ENCODE data around the gene RETN.

Gene RETN

DNA sequence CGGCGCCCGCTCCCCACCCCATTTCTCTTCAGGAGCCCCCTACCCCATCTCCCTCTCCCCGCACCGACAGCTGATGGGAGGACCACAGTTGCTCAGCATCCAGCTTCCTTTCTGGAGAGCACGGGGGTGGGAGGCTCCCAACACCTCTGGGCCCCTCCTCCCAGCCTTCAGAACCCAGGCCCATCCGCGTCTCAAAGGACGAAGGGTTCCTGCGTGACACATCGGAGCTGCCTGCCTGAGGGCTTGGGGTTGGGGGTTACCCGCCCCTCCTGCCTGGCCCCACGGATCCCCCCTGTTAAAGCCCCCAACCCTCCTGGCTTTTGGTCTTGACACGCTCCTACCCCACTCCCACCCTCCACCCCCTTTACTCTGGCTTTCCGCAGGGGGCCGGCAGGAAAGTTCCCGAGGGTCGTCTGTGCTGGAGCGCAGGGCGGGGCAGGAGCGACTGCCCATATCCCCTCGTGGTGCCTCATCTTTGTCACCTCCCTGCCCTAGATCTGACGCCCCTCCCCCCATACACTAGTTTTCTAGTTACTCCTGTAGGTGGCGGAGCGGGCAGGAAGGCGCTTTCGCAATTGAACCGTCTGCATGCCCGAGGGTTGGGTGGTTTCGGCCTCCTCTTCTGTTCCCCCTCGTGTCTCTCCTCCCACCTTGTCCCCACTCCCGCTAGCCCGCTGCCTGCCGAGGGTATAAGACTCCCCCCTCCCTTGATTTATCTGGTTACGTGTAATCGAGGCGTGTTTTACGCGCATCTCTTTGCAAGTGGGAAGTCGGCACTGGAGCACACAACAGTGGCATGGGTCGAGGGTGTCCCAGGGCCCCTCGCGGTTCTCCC lies 12.7 kb downstream of the RETN start:
- peak; percentile 82 for DNase-seq (ENCODE audit: low read depth, low spot score)

DNA sequence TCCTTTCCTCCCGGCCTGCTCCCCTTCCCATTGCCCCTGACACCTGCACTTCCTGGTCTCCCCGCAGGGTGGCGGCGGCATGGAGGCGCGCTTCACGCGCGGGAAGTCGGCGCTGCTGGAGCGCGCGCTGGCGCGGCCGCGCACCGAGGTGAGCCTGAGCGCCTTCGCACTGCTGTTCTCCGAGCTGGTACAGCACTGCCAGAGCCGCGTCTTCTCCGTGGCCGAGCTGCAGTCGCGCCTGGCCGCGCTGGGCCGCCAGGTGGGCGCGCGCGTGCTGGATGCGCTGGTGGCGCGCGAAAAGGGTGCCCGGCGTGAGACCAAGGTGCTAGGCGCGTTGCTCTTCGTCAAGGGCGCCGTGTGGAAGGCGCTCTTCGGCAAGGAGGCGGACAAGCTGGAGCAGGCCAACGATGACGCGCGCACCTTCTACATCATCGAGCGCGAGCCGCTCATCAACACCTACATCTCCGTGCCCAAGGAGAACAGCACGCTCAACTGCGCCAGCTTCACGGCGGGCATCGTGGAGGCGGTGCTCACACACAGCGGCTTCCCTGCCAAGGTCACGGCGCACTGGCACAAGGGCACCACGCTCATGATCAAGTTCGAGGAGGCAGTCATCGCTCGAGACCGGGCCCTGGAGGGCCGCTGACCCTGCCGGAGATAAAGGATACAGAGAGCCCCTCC lies 13.5 kb downstream of the RETN start:
- DNase-seq (ENCODE audit: low read depth, low spot score) = no peak

DNA sequence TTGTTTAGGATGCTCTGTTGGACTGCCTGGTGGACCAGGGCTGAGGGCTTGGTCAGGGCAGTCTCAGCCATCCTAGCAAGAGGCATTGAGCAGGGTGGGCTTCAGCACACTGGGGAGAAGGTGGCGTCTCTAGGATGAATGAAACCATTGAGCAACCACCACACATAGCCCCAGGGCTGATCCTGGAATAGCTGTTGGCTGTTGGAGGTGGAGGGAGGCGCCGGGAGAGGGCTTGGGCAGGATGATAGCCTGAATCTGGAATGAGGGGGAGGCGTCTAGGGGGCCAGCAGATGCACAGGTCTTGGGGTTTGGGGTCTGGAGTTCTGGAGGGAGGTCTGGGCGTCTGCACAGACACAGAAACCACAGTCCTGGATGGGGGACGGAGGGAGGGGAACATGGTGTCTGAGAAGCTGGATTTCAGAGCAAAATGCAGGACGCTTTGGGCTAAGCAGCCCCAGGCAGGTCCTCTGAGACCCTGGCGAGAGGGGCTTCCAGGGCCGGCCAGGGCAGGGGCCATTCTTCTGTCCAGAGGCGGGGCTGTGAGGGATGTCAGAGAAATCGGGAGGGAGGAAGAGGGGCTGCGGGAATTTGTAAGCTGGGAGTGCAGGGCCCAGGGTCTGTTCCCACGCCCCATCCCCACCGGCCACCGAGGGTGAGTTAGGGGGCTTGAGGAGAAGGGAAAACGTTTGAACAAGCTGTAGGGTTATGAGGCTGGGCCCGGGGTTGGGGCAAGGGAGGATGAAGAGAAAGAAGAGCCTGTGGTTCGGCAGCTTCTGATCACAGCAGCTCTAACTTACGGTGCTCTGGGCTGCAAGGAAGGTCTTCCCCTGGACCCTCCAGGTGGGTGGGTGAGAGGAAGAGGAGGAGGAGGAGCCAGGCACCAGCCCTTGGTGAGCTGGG lies 16.9 kb downstream of the RETN start:
- no peak for DNase-seq (ENCODE audit: low read depth, low spot score)

DNA sequence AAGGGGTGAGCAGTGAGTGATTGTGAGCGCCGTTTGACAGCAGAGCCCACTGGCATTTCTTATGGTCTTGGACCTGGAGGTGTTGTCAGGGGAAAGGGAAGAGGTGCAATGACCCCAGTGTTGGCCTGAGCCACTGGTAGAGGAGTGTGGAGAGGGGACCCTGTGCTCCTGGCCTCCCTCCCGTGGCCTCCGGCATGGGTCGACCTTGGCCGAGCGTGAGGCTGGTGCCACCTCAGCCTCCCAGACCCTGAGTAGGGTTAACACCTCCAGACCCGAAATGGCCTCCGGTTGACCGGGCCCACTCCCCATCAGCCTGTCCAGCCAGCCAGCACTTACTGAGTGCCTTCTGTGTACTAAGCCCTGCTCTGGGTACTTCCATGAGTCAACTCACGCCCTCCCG lies 18.3 kb downstream of the RETN start:
- DNase-seq (ENCODE audit: low read depth, low spot score) = no peak

DNA sequence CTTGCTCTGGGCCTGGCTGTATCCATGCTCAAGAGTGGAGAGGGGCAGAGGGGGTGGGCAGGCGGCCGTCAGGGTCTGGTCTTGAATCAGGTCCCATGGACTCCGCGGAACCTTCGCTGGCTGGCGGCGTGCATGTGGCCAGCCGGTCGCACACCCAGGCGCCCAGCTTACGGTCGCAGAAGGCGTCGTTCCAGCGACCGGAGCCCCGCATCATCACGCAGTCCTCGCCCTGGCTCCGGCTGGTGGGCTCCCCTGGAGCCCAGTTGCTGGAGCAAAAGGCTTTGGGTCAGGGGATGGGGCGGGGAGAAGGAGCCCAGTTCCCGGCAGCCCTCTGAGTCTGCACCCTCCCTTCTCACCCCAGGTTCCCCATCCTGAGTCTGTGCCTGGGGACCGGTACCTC lies 20.3 kb downstream of the RETN start:
- DNase-seq (ENCODE audit: low read depth, low spot score) = no peak

DNA sequence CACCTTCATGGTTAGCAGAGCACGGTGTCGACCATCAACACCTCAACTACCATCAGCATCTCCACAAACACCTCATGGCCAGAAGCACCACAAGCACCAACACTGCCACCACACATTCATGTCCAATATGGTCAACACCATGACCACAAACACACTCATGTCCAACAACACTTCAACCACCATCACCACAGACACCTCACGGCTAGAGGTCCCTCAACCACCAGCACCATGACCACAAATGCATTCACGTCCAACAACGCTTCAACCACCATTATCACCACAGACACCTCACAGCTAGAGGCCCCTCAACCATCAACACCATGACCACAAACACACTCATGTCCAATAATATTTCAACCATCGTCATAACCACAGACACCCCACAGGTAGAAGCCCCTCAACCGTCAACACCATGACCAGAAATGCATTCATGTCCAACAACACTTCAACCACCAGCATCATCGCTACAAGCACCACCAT lies 22.0 kb downstream of the RETN start:
- DNase-seq (ENCODE audit: low read depth, low spot score) = no peak

DNA sequence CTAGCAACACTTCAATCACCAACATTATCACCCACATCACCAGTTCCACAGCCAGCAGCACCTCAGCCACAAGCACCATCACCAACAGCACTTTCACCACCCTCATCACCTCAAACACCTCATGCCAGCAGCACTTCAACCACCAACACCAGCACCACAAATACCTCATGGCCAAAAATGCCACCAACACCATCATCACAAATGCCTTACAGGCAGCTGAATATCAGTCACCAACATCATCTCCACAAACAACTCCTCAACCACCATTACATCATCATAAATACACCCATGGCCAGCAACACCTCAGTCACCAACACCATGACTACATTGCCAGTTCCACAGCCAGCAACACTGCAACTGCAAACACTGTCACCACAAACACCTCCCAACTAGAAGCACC lies 22.6 kb downstream of the RETN start:
- DNase-seq (ENCODE audit: low read depth, low spot score) = no peak

DNA sequence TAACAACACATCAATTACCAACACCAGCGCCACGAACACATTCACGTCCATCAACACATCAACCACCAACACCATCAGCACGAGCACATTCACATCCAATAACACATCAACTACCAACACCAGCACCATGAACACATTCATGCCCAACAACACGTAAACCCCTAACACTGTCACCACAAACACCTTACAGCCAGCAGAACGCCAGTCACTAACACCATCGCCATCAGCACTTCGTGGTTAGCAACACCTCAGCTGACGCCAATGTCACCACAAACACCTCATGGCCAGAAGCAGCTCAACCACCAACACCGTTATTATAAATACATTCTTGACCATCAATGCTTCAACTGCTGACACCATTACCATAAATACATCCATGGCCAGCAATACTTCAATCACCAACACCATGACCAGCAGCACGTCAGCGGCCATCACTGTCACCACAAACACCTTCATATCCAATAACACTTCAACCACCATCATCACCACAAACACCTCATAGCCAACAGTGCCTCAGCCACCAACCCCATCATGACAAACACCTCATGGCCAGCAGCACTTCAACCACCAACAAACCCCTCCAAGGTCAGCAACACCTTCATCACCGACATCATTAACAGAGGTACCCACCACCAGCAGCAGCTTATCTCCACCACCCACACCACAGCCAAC lies 23.7 kb downstream of the RETN start:
- no peak for DNase-seq (ENCODE audit: low read depth, low spot score)

DNA sequence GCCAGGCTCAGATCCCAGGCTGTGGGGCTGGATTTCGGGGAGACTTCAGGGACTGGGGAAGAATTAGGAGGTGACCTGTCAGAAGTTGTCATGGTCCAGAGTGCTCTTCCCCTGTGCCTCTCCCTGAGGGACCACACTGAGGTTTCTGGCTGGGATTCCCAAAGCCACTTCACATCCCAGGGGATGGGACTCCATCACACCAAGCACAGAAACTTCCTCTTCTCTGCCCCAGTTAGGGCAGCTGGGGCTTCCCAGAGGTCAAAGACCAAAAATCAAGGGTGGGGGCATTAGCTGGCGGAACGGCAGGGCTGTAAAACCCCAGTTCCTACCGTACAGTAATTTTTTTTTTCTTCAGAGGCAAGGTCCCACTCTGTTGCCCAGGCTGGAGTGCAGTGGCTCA lies 25.6 kb downstream of the RETN start:
- DNase-seq (ENCODE audit: low read depth, low spot score) = no peak

DNA sequence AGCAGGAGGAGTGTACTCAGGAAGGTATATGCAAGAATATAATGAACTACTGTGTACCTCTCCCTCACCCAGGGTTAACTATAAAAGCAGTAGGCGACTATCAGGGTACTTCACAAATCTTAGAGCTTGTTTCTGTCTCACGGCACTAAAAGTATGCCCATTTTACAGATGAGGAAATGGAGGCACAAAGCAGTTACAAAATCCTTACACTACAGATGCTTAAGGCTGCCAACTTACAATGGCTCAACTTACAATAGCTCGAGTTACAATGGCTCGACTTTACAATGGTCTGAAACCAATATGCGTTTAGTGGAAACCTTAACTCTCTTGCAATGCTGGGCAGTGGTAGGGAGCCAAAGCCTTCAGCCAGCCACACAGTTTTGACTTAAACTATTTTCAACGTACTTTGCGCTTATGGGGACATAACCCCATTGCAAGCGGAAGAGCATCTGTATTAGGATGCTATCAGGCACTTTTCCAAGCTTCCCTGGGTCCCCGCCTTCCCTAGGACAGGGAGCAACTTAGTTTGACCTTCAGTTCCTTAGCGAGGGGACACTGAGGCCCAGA lies 29.0 kb downstream of the RETN start:
- no peak for DNase-seq (ENCODE audit: low read depth, low spot score)

DNA sequence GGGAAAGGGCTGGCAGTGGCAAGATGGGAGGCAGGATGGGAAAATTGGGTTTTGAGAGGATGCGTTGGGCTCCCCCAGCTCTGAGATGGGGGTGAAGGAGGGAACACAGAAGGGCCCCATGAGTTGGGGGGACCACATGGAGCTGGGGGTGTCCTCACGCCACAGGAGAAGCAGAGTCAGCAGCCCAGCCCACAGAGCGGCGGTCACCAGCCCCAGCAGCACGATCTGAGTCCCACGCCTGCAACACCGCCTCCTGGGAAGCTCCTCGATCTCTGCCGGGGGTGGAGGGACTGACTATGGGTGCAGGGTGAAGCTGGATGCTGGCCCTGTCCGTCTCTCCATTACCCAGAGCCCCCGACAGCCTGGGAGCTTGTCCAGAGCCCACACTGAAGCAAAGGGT lies 29.7 kb downstream of the RETN start:
- DNase-seq (ENCODE audit: low read depth, low spot score) = no peak

DNA sequence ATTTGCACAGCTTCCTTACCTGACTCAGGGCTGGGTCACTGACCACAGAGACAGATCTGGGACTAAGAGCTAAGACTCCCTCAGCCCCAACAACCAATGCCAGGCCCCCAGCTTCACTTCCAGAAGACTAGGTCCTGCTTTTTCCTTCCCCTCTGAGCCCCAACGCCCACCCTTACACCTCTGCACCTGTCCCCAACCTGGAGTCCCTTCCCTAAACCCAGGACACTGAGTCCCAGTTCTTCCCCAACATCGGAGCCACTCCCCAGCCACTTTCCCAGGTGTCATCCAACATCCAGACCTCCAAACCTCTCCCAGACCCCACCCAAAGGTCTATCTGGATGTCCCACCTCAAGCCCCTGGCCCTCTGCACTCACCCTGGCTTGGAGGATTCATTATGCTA lies 30.2 kb downstream of the RETN start:
- no peak for DNase-seq (ENCODE audit: low read depth, low spot score)

DNA sequence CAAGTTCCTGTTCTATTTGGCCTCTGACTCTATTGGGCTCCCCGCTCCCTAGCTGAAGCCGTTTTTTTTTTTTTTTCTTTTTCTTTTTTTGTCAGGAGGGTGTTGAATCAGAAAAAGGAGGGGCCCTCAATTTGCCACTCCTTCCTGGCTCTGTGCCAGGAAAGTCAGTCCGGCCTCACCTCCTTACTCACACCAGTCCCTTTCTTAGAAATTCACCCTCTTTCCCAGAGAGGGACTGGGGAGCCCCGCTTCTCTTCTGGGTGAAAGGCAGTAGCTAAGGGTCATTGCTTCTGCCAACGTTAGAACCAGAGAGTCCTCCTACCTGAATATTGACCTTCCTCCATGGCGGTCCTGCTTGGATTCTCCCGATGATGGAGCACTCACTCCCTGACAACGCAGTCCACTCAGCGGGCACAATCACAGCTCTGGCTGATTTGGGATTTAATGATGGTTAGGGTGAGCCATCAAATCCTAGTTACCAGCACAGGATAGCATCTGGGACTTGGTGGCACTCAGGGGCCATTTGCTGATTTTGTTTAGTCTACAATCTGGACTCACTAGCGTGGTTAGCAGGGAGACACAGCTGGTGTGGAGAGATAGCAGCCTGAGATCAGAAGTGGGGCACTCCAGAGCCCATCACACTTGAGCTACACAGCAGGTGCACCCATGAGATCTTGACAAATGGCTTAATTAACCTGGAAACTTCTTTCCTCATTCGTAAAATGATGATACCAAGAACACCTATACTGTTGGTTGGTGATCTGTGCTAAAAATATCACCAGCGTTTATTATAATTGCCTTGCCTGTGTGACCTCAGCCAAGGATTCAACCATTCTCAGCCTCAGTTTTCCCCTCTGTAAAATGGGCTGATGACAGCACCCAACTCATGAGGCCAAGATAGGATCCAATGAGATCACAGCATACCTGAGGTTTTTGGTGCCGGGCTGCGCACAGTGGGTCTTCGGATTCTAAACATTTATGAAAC lies 30.9 kb downstream of the RETN start:
- no peak for DNase-seq (ENCODE audit: low read depth, low spot score)

DNA sequence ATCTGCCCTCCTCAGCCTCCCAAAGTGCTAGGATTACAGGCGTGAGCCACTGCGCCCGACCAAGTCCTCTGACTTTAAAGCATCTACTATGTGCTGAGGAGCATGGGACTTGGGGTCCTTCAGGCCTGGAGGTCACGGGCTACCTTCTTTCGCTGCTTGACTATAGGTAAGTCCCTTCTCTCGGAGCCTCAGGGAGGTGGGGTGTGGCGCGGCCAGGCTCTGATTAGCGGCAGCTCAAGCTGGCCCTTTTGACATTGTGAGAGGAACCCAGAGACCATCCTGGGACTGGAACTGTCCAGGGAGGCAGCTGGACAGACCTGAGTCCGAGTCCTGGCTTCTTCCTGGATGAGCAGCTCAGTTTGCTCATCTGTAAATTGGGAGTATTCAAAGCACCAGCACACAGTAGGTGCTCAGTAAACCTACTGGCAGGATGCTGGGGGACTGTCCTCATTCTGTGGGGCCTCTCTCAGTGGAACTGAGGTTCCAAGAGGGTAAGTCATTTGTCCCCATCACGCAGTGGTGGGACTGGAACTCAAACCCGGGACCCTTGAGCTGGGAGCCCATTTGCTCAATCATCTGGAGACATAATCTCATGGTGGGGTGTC lies 32.3 kb downstream of the RETN start:
- no peak for DNase-seq (ENCODE audit: low read depth, low spot score)

DNA sequence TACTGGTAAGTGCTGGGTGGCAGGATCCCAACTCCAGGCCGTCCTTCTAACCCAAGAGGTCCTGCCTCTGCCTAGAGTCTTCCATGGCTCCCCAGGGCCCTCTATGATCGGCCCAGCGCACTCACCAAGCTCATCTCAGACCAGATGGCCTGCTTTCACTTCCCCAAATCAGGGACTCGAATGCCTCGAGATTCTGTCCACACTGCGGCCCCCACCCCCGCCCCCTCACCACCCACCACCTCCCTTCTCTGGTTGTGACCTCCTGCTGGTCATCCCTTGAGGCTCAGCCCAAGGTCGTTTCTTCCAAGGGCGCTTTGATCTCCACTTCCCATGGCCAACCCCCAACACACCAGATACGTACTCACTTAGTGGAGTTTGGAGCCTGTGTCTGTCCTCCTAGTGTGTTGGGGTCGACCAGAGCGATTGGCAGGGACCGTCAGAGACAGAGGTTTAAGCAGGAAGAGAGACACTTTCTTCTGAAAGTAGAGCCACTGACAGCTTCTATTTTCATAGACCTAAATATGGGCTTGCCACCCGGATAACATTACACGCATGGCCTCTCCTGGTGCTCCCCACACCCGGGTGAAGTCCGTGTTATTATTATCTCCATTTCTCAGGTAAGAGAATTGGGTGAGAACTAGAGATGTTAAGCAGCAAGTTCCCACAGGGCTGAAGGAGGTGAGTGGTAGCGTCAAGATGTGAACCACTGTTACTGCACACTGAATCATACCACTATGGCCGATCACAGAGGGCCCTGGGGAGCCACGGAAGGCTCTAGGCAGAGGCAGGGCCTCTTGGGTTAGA lies 33.0 kb downstream of the RETN start, which contains the start of gene FCER2:
Gene FCER2, minus strand, starts transcription at position 478 of the 804 bp plus-strand sequence. CDS start 2,371 bp downstream, outside the sequence.
- no peak for DNase-seq (ENCODE audit: low read depth, low spot score)

DNA sequence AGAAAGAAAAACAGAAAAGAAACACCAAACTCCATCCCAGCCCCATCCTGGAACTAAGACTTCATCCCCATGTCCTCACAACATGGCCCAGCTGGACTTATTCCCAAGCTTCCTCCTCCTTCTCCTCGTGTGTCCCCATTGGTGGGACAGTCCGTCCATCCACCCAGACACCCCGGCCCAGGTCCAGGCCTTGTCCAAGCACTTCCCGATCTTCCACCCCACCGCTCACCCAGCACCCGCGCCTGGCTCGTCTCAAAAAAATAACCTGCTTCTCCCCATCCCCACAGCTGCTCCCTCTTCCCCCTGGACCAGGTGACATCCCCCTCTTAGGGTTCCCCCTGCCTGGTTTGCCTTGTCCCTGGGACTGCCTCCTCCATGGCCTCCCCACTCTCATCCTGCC lies 34.5 kb downstream of the RETN start:
- DNase-seq (ENCODE audit: low read depth, low spot score) = no peak

DNA sequence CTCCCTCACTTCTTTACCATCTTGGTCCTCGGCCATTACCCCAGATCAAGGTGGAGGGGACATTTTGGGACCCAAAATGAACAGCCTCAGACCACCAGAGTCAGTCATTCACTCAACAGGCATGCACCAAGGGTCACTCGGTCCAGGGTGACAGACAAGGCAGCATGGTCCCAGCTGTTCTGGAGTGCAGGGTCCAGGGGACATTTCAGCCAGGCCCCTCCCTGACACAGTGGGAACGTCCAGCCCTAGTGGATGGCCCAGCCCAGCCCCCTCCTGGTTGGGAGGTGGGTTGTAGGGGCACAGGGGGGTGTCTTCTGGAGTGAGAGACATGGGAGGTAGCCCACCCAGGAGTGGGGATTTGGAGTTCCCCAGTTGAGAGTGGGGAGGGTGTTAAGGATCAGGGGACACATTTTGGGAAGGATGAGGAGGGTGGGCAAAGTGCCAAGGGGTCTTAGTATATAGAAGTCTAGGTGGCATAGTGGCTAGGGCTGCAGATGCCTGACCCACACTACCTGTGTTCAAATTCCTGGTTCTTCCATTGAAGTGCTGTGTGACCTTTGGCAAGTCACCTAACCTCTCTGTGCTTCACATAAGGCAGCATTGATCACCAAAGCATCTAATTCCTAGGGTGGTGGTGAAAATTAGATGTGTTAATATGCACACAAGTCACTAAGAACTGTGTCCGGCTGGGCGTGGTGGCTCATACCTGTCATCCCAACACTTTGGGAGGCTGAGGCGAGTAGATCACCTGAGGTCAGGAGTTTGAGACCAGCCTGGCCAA lies 35.6 kb downstream of the RETN start:
- no peak for DNase-seq (ENCODE audit: low read depth, low spot score)
